ENCODE results near the gene COL5A2. TPM values are rescaled to one million over a fixed set of nuclear protein-coding genes. Genes with fewer than 3 reads are reported as not detected.

Gene COL5A2
- polyA plus RNA-seq, 1 donor from 2014 or later: 3.6 TPM

GRCh38 chr2:189159717-189160116 lies 19.8 kb downstream of the COL5A2 start:
- H3K79me2 ChIP-seq (replicated peaks; ENCODE audit: insufficient read depth, low read length): no peaks in the 10 kb centered on the region
- no peaks in the 10 kb centered on the region for H3K9me2 ChIP-seq (ENCODE audit: insufficient read depth, low read length)
- no peak overlapping the region for H3K27ac ChIP-seq (ENCODE audit: low read length)
- H3K4me2 ChIP-seq (ENCODE audit: low read length): no peak overlapping the region
- TF ChIP-seq TAF1 (IDR thresholded peaks at IDR 0.05; ENCODE audit: low read depth): no peak
- no peak for TF ChIP-seq EZH2 (IDR thresholded peaks at IDR 0.05; ENCODE audit: borderline replicate concordance, insufficient read depth, low read length, poor library complexity, severe bottlenecking)
- no peak for TF ChIP-seq MXI1 (conservative IDR thresholded peaks at IDR 0.05; ENCODE audit: poor library complexity, severe bottlenecking)
- TF ChIP-seq POLR2AphosphoS5 (IDR thresholded peaks at IDR 0.05): no peak
- no peaks in the 10 kb centered on the region for H3K9me3 ChIP-seq (ENCODE audit: low read length)
- H3K4me3 ChIP-seq (ENCODE audit: low read length): no peak overlapping the region
- no peaks in the 10 kb centered on the region for H3K36me3 ChIP-seq (ENCODE audit: insufficient read depth, low read length)
- no peaks in the 10 kb centered on the region for H4K20me1 ChIP-seq (ENCODE audit: insufficient read depth)
- no peak overlapping the region for H2AFZ ChIP-seq (ENCODE audit: low read depth, low read length)
- no peaks in the 10 kb centered on the region for H3F3A ChIP-seq (ENCODE audit: insufficient read depth, low read length, poor library complexity, severe bottlenecking)
- no peak overlapping the region for H3K9ac ChIP-seq (ENCODE audit: low read length)
- H3K27me3 ChIP-seq (ENCODE audit: insufficient read depth, low read depth, low read length): no peaks in the 10 kb centered on the region

- no peak overlapping the region for H3K4me2 ChIP-seq (ENCODE audit: low read length)
- H3K9me3 ChIP-seq (ENCODE audit: low read length): no peaks in the 10 kb centered on the region
- no peaks in the 10 kb centered on the region for H4K20me1 ChIP-seq (ENCODE audit: insufficient read depth)
- H3K9ac ChIP-seq (ENCODE audit: low read length): no peak overlapping the region
- H3F3A ChIP-seq (ENCODE audit: insufficient read depth, low read length, poor library complexity, severe bottlenecking): no peaks in the 10 kb centered on the region
- H3K36me3 ChIP-seq (ENCODE audit: insufficient read depth, low read length): no peaks in the 10 kb centered on the region
- H3K9me2 ChIP-seq (ENCODE audit: insufficient read depth, low read length): no peaks in the 10 kb centered on the region
- H2AFZ ChIP-seq (ENCODE audit: low read depth, low read length): no peak overlapping the region
- H3K27me3 ChIP-seq (ENCODE audit: insufficient read depth, low read depth, low read length): no peaks in the 10 kb centered on the region
- H3K4me3 ChIP-seq (ENCODE audit: low read length): no peak overlapping the region
- no peak overlapping the region for H3K27ac ChIP-seq (ENCODE audit: low read length)
- no peaks in the 10 kb centered on the region for H3K79me2 ChIP-seq (replicated peaks; ENCODE audit: insufficient read depth, low read length)
- no peak for TF ChIP-seq CTCF (IDR thresholded peaks at IDR 0.05; ENCODE audit: poor library complexity, severe bottlenecking)
- TF ChIP-seq REST (IDR thresholded peaks at IDR 0.05; ENCODE audit: borderline replicate concordance): no peak
- no peak for TF ChIP-seq EZH2 (IDR thresholded peaks at IDR 0.05; ENCODE audit: borderline replicate concordance, insufficient read depth, low read length, poor library complexity, severe bottlenecking)
- no peak for TF ChIP-seq RAD21 (conservative IDR thresholded peaks at IDR 0.05)
- no peak for TF ChIP-seq TAF1 (IDR thresholded peaks at IDR 0.05; ENCODE audit: low read depth)
- TF ChIP-seq EP300 (conservative IDR thresholded peaks at IDR 0.05; ENCODE audit: poor library complexity, severe bottlenecking): no peak
- no peak for TF ChIP-seq POLR2AphosphoS5 (IDR thresholded peaks at IDR 0.05)
- TF ChIP-seq MXI1 (conservative IDR thresholded peaks at IDR 0.05; ENCODE audit: poor library complexity, severe bottlenecking): no peak
- TF ChIP-seq SMC3 (conservative IDR thresholded peaks at IDR 0.05; ENCODE audit: poor library complexity): no peak
Measured at GRCh38 chr2:189159273-189159672, 20.3 kb downstream of the COL5A2 start.
